Measurements from ENCODE around the gene RNF121. TPM values are rescaled to one million over a fixed set of nuclear protein-coding genes. Genes with fewer than 3 reads are reported as not detected.

Gene RNF121
- total and polyA plus RNA-seq, 2 of the 4 experiments (the other 2 are of a cell fraction): 43.4 to 88.7 TPM

- TF ChIP-seq RAD21 (IDR thresholded peaks at IDR 0.05; ENCODE audit: low read length) (no peak), CEBPB (IDR thresholded peaks at IDR 0.05; ENCODE audit: low read depth, low read length) (no peak)
Observed at GRCh38 chr11:72041364-72042063, 112.7 kb downstream of the RNF121 start (continued).

- H3K18ac ChIP-seq (ENCODE audit: low read depth, low read length): peak overlapping the region; percentile 83
- H4K5ac ChIP-seq (ENCODE audit: low read depth, low read length): peak overlapping the region; percentile 98
- in situ Hi-C loops (cut with MboI; ENCODE audit: low sequenced_read_pairs) (no loop called here), dilution Hi-C loops (cut with HindIII; ENCODE audit: low sequenced_read_pairs, unreplicated experiment) (no loop called here), intact Hi-C loops (cut with micrococcal nuclease) (no loop called here)
- peak overlapping the region; percentile 84 for H3K4me2 ChIP-seq (ENCODE audit: low read depth, low read length)
- TF ChIP-seq, protein P1, sequence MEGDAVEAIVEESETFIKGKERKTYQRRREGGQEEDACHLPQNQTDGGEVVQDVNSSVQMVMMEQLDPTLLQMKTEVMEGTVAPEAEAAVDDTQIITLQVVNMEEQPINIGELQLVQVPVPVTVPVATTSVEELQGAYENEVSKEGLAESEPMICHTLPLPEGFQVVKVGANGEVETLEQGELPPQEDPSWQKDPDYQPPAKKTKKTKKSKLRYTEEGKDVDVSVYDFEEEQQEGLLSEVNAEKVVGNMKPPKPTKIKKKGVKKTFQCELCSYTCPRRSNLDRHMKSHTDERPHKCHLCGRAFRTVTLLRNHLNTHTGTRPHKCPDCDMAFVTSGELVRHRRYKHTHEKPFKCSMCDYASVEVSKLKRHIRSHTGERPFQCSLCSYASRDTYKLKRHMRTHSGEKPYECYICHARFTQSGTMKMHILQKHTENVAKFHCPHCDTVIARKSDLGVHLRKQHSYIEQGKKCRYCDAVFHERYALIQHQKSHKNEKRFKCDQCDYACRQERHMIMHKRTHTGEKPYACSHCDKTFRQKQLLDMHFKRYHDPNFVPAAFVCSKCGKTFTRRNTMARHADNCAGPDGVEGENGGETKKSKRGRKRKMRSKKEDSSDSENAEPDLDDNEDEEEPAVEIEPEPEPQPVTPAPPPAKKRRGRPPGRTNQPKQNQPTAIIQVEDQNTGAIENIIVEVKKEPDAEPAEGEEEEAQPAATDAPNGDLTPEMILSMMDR (conservative IDR thresholded peaks at IDR 0.05; ENCODE audit: low read depth, low read length): no peak
- TF ChIP-seq NFE2L2 (IDR thresholded peaks at IDR 0.05; ENCODE audit: low read depth, low read length): no peak
- no peak for TF ChIP-seq MAFK (IDR thresholded peaks at IDR 0.05; ENCODE audit: low read depth, low read length)
- TF ChIP-seq, protein P2, sequence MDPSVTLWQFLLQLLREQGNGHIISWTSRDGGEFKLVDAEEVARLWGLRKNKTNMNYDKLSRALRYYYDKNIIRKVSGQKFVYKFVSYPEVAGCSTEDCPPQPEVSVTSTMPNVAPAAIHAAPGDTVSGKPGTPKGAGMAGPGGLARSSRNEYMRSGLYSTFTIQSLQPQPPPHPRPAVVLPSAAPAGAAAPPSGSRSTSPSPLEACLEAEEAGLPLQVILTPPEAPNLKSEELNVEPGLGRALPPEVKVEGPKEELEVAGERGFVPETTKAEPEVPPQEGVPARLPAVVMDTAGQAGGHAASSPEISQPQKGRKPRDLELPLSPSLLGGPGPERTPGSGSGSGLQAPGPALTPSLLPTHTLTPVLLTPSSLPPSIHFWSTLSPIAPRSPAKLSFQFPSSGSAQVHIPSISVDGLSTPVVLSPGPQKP (IDR thresholded peaks at IDR 0.05; ENCODE audit: borderline replicate concordance, low read depth, low read length): no peak
- TF ChIP-seq, protein P3, sequence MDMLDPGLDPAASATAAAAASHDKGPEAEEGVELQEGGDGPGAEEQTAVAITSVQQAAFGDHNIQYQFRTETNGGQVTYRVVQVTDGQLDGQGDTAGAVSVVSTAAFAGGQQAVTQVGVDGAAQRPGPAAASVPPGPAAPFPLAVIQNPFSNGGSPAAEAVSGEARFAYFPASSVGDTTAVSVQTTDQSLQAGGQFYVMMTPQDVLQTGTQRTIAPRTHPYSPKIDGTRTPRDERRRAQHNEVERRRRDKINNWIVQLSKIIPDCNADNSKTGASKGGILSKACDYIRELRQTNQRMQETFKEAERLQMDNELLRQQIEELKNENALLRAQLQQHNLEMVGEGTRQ (IDR thresholded peaks at IDR 0.05; ENCODE audit: low read depth, low read length): no peak
- TF ChIP-seq RCOR1 (IDR thresholded peaks at IDR 0.05; ENCODE audit: insufficient replicate concordance, low read length): no peak
- TF ChIP-seq MXI1 (IDR thresholded peaks at IDR 0.05; ENCODE audit: borderline replicate concordance, low read depth, low read length): no peak
- TF ChIP-seq CEBPB (IDR thresholded peaks at IDR 0.05; ENCODE audit: low read depth, low read length): no peak
- no peak for TF ChIP-seq POLR2A (IDR thresholded peaks at IDR 0.05; ENCODE audit: low read depth, low read length)
- peak overlapping the region; percentile 93 for H2AFZ ChIP-seq (replicated peaks; ENCODE audit: low read length, poor library complexity)
- peak overlapping the region; percentile 87 for H2BK120ac ChIP-seq (ENCODE audit: low read depth, low read length)
- H2BK5ac ChIP-seq (ENCODE audit: low read depth, low read length, poor library complexity, severe bottlenecking): peak overlapping the region; percentile 96
- POLR2A ChIA-PET (ENCODE audit: unreplicated experiment): interaction anchor here (1.0 kb wide), 1 partner anchor 33 kb away, joined by 3 read pairs; no protein-coding TSS in a partner anchor
- peak overlapping the region; percentile 98 for H3K23ac ChIP-seq (ENCODE audit: low read depth, low read length)
- H2AK5ac ChIP-seq (ENCODE audit: low read depth, low read length): peak overlapping the region; percentile 99
- H3K9me3 ChIP-seq (ENCODE audit: control insufficient read depth, insufficient read depth, low read length): no peaks in the 10 kb centered on the region
- H3K14ac ChIP-seq (replicated peaks; ENCODE audit: low read depth, low read length): peak overlapping the region; percentile 98
- peak overlapping the region; percentile 96 for H3K4ac ChIP-seq (ENCODE audit: low read depth, low read length)
- peak overlapping the region; percentile 100 for H4K8ac ChIP-seq (ENCODE audit: low read depth in 2 of 2, low read length in 2 of 2)
- BruUV-seq (replicated peaks): no TSS peak
- H4K91ac ChIP-seq (ENCODE audit: insufficient read depth, low read depth, low read length): peak overlapping the region; percentile 99
- H4K20me1 ChIP-seq (ENCODE audit: insufficient read depth, low read length): peaks cover 20% of the 10 kb centered on the region
- WGBS, 2 experiments (ENCODE audit: extremely low coverage in 2 of 2, insufficient read length in 1 of 2): no CpG with 5 or more reads among the region's 5 CpGs
- H3K56ac ChIP-seq (ENCODE audit: extremely low read depth, insufficient read depth, low read length): peak overlapping the region; percentile 96
- no peaks in the 10 kb centered on the region for H3K27me3 ChIP-seq (ENCODE audit: control insufficient read depth, insufficient read depth, low read length)
- DNase-seq (no peak), ATAC-seq (ENCODE audit: low read depth) (peak; percentile 4; the same call in 1 of the 2 replicates)
- H3K9me1 ChIP-seq (ENCODE audit: insufficient read depth, low read length): peaks cover 15% of the 10 kb centered on the region
- peaks cover 10% of the 10 kb centered on the region for H3K4me1 ChIP-seq (ENCODE audit: control insufficient read depth, insufficient read depth, low read length)
- H2BK15ac ChIP-seq (ENCODE audit: low read depth, low read length): peak overlapping the region; percentile 96; the same call in 2 of the 3 replicates
- H3K9ac ChIP-seq (ENCODE audit: low read depth, low read length): peak overlapping the region; percentile 99
- CTCF ChIA-PET: no interaction called here
- peak overlapping the region; percentile 95 for H3K27ac ChIP-seq (ENCODE audit: insufficient read depth, low read length)
- no peaks in the 10 kb centered on the region; the same call in 1 of the 2 replicates for H3K36me3 ChIP-seq (ENCODE audit: control insufficient read depth, insufficient read depth, low read length)
- H3K79me1 ChIP-seq (ENCODE audit: low read depth in 1 of 2, low read length in 2 of 2): peaks cover 17 to 86% of the 10 kb centered on the region in 2 experiments
- peak overlapping the region; percentile 100 for H2AK9ac ChIP-seq (replicated peaks; ENCODE audit: low read depth, low read length, poor library complexity)
- H3K4me3 ChIP-seq (ENCODE audit: insufficient read depth, low read depth, low read length): peak overlapping the region; percentile 76
- peak overlapping the region; percentile 77 for H2BK20ac ChIP-seq (ENCODE audit: low read depth, low read length)
Observed at GRCh38 chr11:72042064-72042745, 113.4 kb downstream of the RNF121 start.
